AG10803 (cell line): ENCODE results near the gene GRB10.

Source experiments
- DNase-seq: peaks from one replicate; pipeline ENCODE4 v3.0.0; 2010; ENCODE audit warnings: low read depth
- H3K4me3 ChIP-seq: 2 replicates; pipeline ENCODE4 v1.5.1; 2011; ENCODE audit warnings: mild to moderate bottlenecking, low read length, control low read depth
- TF ChIP-seq, protein P1 (sequence below): conservative IDR thresholded peaks from 2 replicates; pipeline ENCODE4 v1.5.1; 2011; ENCODE audit warnings: mild to moderate bottlenecking, low read length, control low read depth, inconsistent platforms

Gene GRB10

DNA sequence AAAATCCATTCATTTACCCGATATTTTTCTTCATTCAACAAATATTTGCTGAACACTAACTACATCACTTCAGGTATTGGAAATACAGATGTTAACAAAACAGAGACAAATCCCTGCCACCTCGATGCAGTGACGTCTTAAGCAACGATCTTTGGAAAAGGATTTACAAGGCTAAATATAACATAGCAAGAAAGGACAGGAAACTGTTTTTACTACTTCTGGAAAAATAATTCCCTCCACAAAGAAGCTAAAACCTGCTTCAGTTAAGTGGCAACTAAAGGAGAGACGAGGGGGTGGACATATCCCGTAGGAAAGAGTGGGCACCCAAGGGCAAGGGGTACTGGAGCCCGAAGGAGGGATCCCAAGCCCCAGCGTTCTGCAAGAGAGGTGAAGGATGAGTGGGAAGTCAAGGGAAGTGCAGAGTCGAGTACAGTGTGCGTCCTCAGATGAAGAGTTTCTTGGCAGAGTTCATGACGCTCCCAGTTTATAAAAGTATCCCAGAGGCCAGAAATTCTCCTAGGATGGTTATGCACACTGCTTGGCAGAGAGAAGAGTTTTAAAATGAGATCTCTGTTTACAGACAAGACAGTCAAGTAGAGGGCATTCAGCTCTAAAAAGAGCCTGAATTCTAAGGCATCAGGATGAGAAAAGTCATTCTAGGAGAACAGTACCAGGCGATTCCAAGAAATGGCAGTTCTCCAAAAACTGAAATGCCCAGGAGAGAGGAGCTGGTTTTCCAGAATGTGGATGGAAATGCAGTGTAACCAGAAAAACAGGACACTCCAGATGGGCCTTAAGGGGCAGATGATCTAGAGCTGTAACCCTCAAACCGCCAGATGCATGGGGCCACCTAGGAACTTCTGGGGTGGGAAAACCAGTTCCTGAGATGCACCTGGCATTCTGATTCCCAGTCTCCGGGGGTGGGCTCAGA, 97.3 kb downstream of the GRB10 start:
- no peak overlapping the region for H3K4me3 ChIP-seq
- TF ChIP-seq, protein P1, sequence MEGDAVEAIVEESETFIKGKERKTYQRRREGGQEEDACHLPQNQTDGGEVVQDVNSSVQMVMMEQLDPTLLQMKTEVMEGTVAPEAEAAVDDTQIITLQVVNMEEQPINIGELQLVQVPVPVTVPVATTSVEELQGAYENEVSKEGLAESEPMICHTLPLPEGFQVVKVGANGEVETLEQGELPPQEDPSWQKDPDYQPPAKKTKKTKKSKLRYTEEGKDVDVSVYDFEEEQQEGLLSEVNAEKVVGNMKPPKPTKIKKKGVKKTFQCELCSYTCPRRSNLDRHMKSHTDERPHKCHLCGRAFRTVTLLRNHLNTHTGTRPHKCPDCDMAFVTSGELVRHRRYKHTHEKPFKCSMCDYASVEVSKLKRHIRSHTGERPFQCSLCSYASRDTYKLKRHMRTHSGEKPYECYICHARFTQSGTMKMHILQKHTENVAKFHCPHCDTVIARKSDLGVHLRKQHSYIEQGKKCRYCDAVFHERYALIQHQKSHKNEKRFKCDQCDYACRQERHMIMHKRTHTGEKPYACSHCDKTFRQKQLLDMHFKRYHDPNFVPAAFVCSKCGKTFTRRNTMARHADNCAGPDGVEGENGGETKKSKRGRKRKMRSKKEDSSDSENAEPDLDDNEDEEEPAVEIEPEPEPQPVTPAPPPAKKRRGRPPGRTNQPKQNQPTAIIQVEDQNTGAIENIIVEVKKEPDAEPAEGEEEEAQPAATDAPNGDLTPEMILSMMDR, result no peak
- no peak for DNase-seq

DNA sequence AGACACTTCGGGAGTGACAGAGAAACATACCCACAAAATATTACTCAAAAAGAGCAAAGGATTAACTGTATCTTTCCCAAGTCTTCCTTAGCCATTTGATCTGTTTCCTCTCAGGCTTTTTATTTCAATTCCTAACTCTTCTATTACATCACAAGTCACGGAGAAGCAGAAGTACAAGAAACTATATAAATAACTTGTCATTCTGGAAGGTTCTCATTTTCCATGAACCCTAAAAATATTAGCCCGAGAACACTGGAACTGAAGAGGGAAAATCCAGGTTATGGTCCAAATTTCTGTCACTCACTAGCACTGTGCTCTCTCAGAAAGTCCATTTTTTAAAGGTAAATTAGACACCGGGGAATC, 98.0 kb downstream of the GRB10 start:
- no peak for DNase-seq
- H3K4me3 ChIP-seq, result no peak overlapping the region
- TF ChIP-seq, protein P1, result no peak

DNA sequence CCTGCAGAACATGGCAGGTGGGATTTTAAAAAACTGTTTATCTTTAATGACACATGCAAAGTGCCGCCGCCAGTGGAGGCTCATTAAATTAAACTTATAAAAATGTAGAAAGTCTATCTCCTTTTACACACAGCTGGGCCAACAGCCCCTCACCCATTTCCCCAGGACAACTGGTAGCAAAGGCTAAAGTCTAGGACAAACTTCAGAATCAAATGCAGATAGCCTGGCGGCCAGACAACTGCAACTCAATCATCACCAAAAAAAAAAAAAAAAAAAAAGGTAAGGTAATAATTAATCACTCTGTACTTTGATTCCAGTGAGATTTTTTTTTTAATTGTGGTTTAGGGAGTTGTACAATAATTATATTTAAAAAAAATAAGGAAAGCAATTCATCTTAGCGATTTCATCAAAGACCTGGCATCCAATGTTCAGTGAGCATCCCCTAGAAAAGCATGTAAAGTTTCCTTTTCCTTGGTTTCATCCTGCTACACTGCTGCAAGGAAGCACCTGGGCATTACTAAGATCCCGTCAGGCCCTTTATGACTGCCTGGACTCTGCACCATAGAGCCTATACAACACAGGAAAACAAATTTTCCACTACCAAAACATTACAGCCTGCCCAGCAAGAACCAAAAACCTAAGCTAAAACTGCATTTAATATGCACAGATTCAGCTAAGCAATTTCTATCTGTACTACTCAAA, 98.5 kb downstream of the GRB10 start:
- H3K4me3 ChIP-seq, result no peak overlapping the region
- no peak for DNase-seq
- TF ChIP-seq, protein P1, result no peak

DNA sequence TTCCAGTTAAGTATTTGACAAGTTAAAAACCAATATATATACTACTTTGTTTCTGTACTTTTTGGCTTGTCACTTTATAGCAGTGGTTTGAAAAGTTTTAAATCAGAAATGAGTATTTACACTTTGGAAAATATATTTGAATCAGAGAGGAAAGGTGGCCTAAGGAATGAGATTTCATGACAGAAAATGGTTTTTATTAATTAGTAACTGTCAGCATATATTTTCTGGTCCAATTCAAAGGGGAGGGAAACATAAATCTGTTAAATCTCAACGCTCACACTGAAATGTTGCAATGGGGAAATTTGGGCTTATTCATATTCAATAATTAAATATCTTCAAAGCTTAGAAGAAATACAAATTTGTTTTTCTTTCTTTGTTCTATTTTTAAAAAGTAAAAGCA, 100.1 kb downstream of the GRB10 start:
- no peak overlapping the region for H3K4me3 ChIP-seq
- DNase-seq, result no peak
- TF ChIP-seq, protein P1, result no peak

DNA sequence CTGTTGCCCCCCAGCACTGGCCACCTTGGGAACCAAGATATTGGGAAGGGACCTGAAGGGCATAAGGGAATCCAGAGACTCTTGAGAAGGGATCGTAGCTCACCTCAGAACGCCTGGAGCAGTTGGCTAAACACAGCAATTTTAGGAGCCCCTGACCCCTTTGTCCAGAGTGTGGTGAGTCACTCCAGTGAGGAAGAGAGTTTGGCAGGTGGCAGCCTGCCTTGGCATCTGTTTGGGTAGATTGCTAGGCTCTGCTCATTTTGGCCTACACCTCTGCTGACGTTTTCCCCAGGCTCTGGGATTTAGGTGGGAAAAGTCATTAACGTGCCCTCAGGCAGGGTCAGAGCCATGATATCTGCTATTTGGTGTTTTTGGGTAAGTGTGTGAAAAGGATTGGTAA, 100.6 kb downstream of the GRB10 start:
- DNase-seq, result no peak
- no peak overlapping the region for H3K4me3 ChIP-seq
- TF ChIP-seq, protein P1, result no peak

DNA sequence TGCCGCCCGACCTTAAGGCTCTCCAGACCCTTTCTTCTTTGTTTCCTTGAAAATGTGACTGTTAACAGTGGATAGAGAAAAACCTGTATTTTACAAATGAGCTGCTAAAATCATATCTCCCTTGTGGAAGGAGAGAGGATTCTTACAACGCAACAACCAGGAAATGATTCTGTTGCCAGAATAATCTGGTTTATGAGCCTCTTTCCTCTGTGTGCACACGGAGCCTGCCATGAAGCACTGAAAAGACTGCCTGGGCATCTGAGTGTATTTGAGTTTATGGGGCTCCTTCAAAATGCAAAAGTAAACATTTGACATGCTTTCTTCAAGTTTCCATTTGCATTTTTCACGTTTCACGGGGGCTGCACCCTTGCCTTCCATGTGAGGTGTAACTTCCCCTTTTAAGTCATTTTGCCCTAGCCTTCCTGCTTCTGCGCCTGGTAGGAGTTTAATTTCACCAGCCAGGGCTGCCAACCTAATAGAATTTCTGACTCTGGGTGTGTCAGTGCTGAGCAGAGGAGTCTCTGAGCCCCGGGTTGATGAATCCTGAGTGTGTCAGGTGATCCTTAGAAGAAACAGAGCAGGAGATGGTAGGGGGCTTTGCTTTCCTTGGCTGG, 101.2 kb downstream of the GRB10 start:
- H3K4me3 ChIP-seq, result no peak overlapping the region
- DNase-seq, result no peak
- TF ChIP-seq, protein P1, result no peak
